NOMO-1 treated with dmso at 0.1 percent for 144 hours (cell line): ENCODE data around the gene CNPY4.
A peak's percentile ranks its signal among the peaks of the same experiment; 100 is the strongest.

ENCODE experiments used
- DNase-seq: peaks from one replicate; lab custom pipeline; 2025; ENCODE audit not compliant: unreplicated experiment; lab: John Stamatoyannopoulos, UW

The CNPY4 gene

DNA sequence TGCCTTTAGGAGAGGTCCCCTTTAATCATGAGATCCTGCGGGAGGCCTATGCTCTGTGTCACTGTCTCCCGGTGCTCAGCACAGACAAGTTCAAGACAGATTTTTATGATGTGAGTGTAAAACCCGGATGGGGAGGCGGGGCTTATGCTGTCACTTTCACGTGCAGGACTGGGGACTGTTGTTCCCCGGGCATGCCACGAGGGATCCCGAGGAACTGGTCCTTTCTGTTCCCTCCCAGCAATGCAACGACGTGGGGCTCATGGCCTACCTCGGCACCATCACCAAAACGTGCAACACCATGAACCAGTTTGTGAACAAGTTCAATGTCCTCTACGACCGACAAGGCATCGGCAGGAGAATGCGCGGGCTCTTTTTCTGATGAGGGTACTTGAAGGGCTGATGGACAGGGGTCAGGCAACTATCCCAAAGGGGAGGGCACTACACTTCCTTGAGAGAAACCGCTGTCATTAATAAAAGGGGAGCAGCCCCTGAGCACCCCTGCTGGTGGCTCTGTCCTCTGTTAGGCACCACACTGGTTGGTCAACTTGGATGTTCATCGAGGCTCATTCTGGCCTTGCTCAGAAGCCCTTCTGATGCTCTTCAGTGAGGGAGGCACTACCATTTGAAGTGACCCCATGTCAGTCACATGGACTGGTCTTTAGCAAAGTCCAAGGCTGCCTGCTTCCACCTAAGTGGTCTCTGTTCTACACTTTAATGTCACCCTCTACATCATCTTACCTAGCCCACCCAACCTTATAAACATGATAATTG lies 27.8 kb upstream of the CNPY4 start:
- no peak for DNase-seq

- no peak for DNase-seq
Measured at GRCh38 chr7:100093054-100093453, 26.4 kb upstream of the CNPY4 start.

DNA sequence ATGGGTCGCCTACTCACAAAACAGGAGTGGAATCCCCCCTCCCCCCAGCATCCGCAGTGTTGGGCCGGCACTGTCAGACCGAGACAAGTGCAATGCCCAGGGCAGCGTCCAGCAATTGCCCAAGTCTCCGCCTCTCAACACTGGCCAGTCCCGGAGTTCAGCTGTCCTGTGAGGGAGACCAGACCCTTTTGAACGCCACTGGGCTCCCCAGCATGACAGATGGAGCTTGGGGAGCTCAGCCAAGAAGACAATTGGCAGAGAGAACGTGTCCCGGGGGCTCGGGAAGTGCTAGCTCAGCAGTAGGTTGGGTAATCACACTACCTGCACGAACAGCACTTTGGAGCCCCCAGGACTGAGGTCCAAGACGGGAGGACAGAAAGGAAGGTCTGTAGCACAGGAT lies 25.9 kb upstream of the CNPY4 start:
- DNase-seq, result no peak

DNA sequence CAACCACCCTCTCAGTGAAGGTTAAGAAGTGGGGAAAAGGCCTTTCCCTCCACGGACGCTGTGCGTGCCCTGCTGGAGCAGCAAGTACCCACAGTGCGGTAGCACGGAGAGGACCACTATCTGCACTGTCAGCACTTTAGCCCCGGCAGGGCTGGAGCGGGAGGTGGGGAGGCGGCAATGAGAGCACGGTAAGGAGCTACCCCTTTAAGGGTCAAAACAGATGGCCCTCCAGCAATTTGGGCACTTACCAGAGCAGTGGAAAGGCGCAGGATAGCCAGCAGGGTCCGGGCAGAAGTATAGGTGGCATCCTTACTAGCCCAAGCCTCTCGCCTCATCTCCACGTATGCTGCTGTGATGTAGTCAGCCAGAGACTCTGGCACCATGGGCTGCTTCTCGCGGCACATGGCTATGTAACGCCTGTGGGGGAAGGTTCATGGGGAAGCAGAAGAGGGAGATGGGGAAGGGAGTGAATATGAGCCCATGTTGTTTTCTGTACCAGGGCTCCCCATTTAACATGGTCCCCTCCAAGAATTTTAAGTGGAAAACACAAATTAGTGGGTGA lies 25.4 kb upstream of the CNPY4 start:
- no peak for DNase-seq

DNA sequence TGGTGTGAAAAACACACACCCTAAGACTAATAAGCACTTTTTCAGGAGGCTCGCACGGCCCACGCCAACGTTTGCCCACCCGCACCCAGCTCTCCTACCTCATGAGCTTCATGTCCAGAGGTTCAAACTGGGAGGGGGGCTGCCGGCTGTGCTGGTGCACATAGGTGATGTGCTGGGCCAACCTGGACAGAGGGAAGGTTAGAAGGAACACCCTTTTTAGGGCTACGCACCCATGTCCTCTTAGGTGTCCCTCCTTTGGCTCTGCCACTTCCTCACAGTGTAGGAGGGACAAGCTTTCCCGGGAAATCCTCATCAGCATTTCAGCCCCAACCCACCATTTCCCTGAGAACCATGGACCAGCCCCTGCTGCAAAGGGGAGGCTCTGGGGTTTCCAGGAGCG lies 24.1 kb upstream of the CNPY4 start:
- DNase-seq, result no peak

DNA sequence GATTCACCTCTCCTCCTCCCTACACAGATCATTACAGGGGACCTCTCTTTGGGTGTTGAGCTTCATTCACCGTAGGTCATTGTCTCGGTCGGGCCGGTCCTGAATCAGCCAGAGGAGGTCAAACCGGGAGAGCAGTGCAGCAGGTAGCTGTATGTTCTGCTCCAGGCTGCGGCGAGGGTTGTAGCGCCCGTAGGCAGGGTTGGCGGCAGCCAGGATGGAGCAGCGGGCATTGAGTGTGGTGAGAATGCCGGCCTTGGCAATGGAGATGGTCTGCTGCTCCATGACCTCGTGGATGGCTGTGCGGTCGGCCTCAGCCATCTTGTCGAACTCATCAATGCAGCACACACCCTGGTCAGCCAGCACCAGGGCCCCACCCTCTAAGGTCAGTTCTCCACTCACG lies 23.7 kb upstream of the CNPY4 start:
- DNase-seq, result no peak

- DNase-seq, result no peak
Measured at GRCh38 chr7:100098913-100099312, 20.5 kb upstream of the CNPY4 start.

GRCh38 chr7:100099452-100099851 lies 20.0 kb upstream of the CNPY4 start:
- DNase-seq, result no peak

DNA sequence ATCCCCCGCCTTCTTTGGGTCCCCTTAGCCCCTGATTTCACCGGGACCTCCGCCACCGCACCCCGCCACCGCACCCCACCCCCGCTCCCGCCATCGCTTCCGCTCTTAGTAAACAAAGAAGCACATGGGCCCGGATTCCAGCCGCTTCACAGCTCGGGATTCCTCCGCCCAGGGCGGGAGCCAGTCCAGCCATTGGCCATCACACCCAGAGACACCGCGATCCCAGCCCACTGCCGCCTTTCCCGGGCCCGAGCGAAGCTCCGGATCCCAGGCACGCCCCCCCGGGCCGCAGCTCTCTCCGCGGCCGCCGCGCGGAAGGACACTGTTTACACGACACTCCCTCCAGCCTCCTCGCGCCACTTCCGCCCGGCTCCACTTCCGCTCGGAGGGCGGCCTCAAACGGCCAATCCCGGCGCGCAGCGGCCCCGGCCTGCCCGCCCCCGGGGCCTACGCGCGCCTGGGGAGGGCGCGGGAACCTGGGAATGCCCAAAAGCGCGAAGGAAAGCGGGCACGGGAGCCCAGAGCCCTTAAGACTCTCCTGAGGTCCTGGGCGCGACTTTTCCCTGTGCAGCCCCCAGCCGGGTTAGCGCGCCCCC lies 18.9 kb upstream of the CNPY4 start:
- peak; percentile 86 for DNase-seq

DNA sequence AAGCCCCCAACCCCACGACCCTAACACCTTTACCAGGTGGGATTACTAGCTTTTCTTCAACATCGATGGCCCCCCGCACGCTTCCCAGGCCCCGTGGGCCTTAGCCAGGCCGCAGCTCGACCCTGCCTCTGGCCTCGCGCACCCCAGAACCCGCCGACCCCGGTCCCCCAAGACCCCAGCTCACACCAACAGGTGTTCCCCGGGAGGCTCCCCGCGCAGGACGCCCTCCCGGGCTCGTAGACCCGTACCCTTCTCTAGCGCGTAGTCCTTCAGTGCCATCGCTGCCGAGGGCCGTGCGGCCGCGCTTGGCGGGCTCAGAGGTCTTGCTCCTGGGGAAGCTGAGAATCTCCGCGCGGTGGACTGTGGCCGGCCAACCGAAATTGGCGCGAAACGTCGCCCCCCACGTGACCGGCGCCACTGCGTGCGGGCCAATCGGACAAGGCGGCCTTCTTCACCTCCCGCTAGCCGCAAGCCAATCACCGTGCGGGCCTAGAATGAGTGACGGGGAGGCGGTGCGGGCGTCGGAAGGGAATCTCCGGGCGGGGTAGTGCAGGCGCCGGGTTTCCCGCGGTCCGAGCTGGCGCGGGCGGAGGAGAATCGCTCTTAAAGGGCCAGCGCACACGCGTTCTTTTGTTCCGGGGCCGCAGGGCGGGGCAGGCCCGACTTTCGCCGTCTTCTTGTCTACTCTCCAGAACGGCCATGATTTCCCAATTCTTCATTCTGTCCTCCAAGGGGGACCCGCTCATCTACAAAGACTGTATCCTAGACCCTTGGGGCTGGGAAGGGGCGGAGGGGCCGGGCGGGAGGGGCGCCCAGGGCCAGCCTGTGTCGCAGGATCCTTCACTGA lies 18.2 kb upstream of the CNPY4 start, which contains the start of the genes AP4M1 and MCM7:
AP4M1 (plus strand) TSS at position 628 of the 847 bp plus-strand sequence; CDS start at position 700, 72 bp downstream.
MCM7 (minus strand) TSS at position 382 of the 847 bp plus-strand sequence; CDS start at position 279, 103 bp downstream.
- peak; percentile 100 for DNase-seq

GRCh38 chr7:100102950-100103840 lies 16.2 kb upstream of the CNPY4 start:
- no peak for DNase-seq

DNA sequence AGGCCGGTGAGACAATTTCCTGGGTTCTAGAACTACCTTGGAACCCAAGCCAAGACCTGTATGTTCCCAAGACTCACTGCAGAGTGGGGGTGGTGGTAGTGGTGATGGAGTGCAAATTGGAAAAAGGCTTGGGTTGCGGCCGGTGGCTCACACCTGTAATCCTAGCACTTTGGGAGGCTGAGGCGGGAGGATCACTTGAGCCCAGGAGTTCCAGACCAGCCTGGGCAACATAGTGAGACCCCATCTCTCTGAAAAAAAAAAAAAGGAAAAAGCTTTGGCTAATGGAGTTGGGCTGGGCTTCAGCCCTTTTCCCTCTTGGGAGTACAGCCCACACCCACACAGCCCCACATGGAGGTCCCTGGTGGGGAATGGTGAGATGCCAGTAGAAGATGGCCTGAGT lies 13.9 kb upstream of the CNPY4 start:
- DNase-seq, result no peak

GRCh38 chr7:100106633-100107032 lies 12.8 kb upstream of the CNPY4 start:
- no peak for DNase-seq

GRCh38 chr7:100107125-100107737 lies 12.2 kb upstream of the CNPY4 start:
- DNase-seq, result no peak

- no peak for DNase-seq
Measured at GRCh38 chr7:100107890-100108289, 11.5 kb upstream of the CNPY4 start.

DNA sequence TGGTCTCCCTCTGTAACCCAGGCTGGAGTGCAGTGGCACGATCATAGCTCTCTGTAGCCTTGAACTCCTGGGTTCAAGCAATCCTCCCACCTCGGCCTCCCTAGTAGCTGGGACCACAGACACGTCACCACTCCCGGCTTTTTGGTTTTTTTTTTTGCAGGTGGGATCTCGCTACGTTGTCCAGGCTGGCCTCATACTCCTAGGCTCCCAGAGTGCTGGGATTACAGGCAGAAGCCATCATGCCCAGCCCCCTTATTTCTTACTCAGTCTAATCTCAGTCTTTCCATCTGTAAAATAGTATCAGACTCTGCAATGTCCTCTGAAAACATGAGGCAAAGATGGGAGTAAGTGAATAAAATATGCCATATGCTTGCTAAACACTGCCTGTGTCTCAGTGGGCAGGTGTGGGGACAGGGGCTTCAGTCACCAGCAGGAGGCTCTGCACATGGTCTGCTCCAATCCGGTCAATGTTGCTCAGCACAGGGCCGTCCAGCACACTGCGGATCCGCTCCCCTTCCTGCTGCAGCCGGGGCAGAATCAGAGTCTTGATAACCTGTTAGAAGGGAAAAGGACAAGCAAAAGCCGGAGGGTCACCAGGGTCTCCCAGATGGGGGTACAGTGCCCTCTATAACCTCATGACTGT lies 9.8 kb upstream of the CNPY4 start:
- DNase-seq, result no peak

- DNase-seq, result no peak
Measured at GRCh38 chr7:100111156-100111555, 8.3 kb upstream of the CNPY4 start.

DNA sequence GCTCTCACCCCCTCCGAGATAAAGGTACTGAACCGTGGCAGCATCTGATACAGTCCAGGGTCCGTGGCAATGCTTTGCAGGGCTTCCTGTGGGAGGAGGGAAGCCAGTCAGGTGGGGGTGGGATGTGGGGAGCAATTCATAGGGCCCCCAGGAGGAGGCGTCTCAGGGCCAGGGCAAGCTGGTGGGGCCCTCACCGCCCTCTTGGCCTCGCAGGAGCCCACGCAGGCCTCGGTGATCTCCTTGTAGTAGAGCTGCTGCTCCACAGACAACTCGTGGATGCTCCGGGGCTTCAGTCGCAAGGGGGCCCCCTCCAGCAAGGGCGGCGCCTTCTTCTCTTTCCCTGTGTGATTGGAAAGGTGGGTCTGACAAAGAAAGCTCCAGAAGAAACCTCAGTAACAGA lies 7.5 kb upstream of the CNPY4 start:
- no peak for DNase-seq

DNA sequence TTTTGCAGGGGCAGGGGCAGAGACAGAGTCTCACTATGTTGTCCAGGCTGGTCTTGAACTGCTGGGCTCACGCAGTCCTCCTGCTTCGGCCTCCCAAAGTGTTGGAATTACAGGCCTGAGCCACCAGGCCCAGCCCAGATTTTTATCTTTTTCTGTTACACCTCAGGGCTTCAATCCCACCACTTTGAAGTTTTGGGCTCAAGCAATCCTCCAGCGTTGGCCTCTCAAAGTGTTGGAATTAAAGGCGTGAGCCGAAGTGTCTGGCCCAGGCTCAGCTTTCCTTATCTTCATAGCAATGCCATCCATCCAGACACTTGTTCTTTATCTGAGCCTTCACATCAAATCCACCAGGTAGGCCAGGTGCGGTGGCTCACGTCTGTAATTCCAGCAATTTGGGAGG lies 4.4 kb upstream of the CNPY4 start:
- DNase-seq, result no peak
